H1 (cell line): ENCODE measurements around the gene ZNF629. TPM values are rescaled to one million over a fixed set of nuclear protein-coding genes. Genes with fewer than 3 reads are reported as not detected.

Experiments used
- CTCF ChIA-PET: fragments of 300-600 bp; sonication (Branson Sonifier 250); formaldehyde crosslinking; loops from one replicate; lab custom pipeline; 2021; ENCODE audit not compliant: partially characterized antibody; lab: Charles Lee
- POLR2A ChIA-PET: fragments of 300-600 bp; sonication (Branson Sonifier 250); formaldehyde crosslinking; loops from one replicate; lab custom pipeline; 2021; ENCODE audit warnings: inconsistent platforms; ENCODE audit not compliant: partially characterized antibody; lab: Charles Lee
- DNase-seq, 2 experiments: peaks; one replicate each; pipeline versions ENCODE4 v3.0.0 to v3.0.0-alpha.2; 2010 to 2022; ENCODE audit warnings: low spot score in 2 of 2, low read depth in 1 of 2, mixed read lengths in 1 of 2
- FAIRE-seq: peaks from 2 replicates; lab custom pipeline; 2011; peaks lifted over from hg19 to GRCh38; lab: Jason Lieb, UNC
- H2AFZ ChIP-seq: 2 replicates; pipeline ENCODE4 v1.8.1; 2012; ENCODE audit warnings: low read length, inconsistent platforms
- H2AK5ac ChIP-seq: 2 replicates; pipeline ENCODE4 v1.6.1; 2013; ENCODE audit warnings: low read depth, low read length
- H2BK120ac ChIP-seq: replicated peaks from 2 replicates; pipeline ENCODE3; 2013; ENCODE audit warnings: low read depth, low read length, inconsistent platforms
- H2BK12ac ChIP-seq: 2 replicates; pipeline ENCODE4 v1.6.1; 2013; ENCODE audit warnings: low read depth, low read length
- H2BK15ac ChIP-seq: 2 replicates; pipeline ENCODE4 v1.6.1; 2013; ENCODE audit warnings: low read length
- H2BK20ac ChIP-seq: 2 replicates; pipeline ENCODE4 v1.6.1; 2013; ENCODE audit warnings: low read length
- H2BK5ac ChIP-seq: 2 replicates; pipeline ENCODE4 v1.6.1; 2013; ENCODE audit warnings: low read depth, low read length
- H3K14ac ChIP-seq: 2 replicates; pipeline ENCODE4 v1.6.1; 2013; ENCODE audit warnings: inconsistent platforms; ENCODE audit not compliant: insufficient read length
- H3K18ac ChIP-seq: 2 replicates; pipeline ENCODE4 v1.6.1; 2013; ENCODE audit warnings: low read length; ENCODE audit errors: extremely low read depth
- H3K23ac ChIP-seq: 2 replicates; pipeline ENCODE4 v1.6.1; 2013; ENCODE audit warnings: inconsistent platforms; ENCODE audit not compliant: insufficient read length
- H3K23me2 ChIP-seq: 2 replicates; pipeline ENCODE4 v1.6.1; 2013; ENCODE audit warnings: low read depth, low read length
- H3K27ac ChIP-seq: 2 replicates; pipeline ENCODE4 v1.6.1; 2011; ENCODE audit warnings: low read depth, low read length, inconsistent platforms
- H3K27me3 ChIP-seq, 4 experiments: replicated peaks in 1 of 4; 1 replicate in 1 of 4; 2 replicates in 3 of 4; pipeline versions ENCODE4 v1.6.1 to v1.8.1; 2011 to 2013; ENCODE audit warnings: low read length in 3 of 4, mild to moderate bottlenecking in 3 of 4, inconsistent platforms in 2 of 4, mixed read lengths in 2 of 4, moderate library complexity in 1 of 4; ENCODE audit not compliant: control insufficient read depth in 3 of 4, insufficient read depth in 3 of 4; ENCODE audit errors: extremely low read depth in 1 of 4
- H3K36me3 ChIP-seq, 4 experiments: 2 replicates each; pipeline versions ENCODE4 v1.6.1 to v1.8.1; 2011 to 2013; ENCODE audit warnings: mild to moderate bottlenecking in 4 of 4, low read length in 3 of 4, moderate library complexity in 2 of 4, control low read depth in 1 of 4, inconsistent platforms in 1 of 4; ENCODE audit not compliant: insufficient read depth in 4 of 4, control insufficient read depth in 2 of 4
- H3K4ac ChIP-seq: replicated peaks from 2 replicates; pipeline ENCODE3; 2013; ENCODE audit warnings: low read length, low read depth, mixed read lengths, inconsistent platforms; ENCODE audit not compliant: insufficient read length
- H3K4me1 ChIP-seq, 4 experiments: replicated peaks in 1 of 4; 1 replicate in 1 of 4; 2 replicates in 3 of 4; pipeline versions ENCODE4 v1.6.1 to v1.8.1; 2011 to 2013; ENCODE audit warnings: low read length in 3 of 4, inconsistent platforms in 2 of 4, mixed read lengths in 1 of 4; ENCODE audit not compliant: insufficient read depth in 4 of 4, control insufficient read depth in 3 of 4
- H3K4me2 ChIP-seq, 2 experiments: 2 replicates each; pipeline versions ENCODE4 v1.6.1 to v1.8.1; 2011 to 2013; ENCODE audit warnings: low read depth in 2 of 2, low read length in 2 of 2, control low read depth in 1 of 2, inconsistent platforms in 1 of 2, mild to moderate bottlenecking in 1 of 2; ENCODE audit not compliant: insufficient read depth in 1 of 2
- H3K4me3 ChIP-seq, 4 experiments: fragments of 200-600, 300-600 bp in 1 of 4; sonication (generic), shearing (Covaris generic), sonication (Bioruptor Twin) in 1 of 4; 2 replicates each; pipeline versions ENCODE4 v1.5.1 to v1.8.1; 2011 to 2016; ENCODE audit warnings: low read length in 4 of 4, low read depth in 3 of 4, control low read depth in 2 of 4, inconsistent platforms in 2 of 4, mild to moderate bottlenecking in 2 of 4, mixed read lengths in 1 of 4, moderate library complexity in 1 of 4; ENCODE audit not compliant: insufficient read depth in 2 of 4; ENCODE audit errors: extremely low read depth in 1 of 4
- H3K56ac ChIP-seq: replicated peaks from 2 replicates; pipeline ENCODE3; 2013; ENCODE audit warnings: low read depth, mild to moderate bottlenecking, mixed read lengths, low read length, inconsistent platforms; ENCODE audit not compliant: insufficient read length
- H3K79me1 ChIP-seq: 2 replicates; pipeline ENCODE4 v1.6.1; 2013; ENCODE audit warnings: low read depth, low read length, control low read depth
- H3K79me2 ChIP-seq, 2 experiments: 2 replicates each; pipeline versions ENCODE4 v1.6.1 to v1.8.1; 2012 to 2013; ENCODE audit warnings: low read length in 2 of 2, mild to moderate bottlenecking in 2 of 2, inconsistent platforms in 1 of 2; ENCODE audit not compliant: insufficient read depth in 2 of 2, control insufficient read depth in 1 of 2
- H3K9ac ChIP-seq, 4 experiments: replicated peaks in 1 of 4; 1 replicate in 1 of 4; 2 replicates in 3 of 4; pipeline versions ENCODE4 v1.6.1 to v1.8.1; 2011 to 2013; ENCODE audit warnings: low read depth in 3 of 4, low read length in 3 of 4, control low read depth in 2 of 4, mild to moderate bottlenecking in 2 of 4, moderate library complexity in 2 of 4, inconsistent platforms in 1 of 4; ENCODE audit errors: extremely low read depth in 1 of 4
- H3K9me3 ChIP-seq, 2 experiments: 2 replicates each; pipeline versions ENCODE4 v1.6.1 to v1.8.1; 2012 to 2013; ENCODE audit warnings: mild to moderate bottlenecking in 2 of 2, moderate library complexity in 2 of 2, control low read depth in 1 of 2, inconsistent platforms in 1 of 2, low read depth in 1 of 2, low read length in 1 of 2, mixed read lengths in 1 of 2; ENCODE audit not compliant: insufficient read depth in 2 of 2
- H4K20me1 ChIP-seq, 2 experiments: replicated peaks in 1 of 2; 2 replicates each; pipeline versions ENCODE3 to v1.8.1; 2011 to 2013; ENCODE audit warnings: inconsistent platforms in 2 of 2, low read length in 2 of 2, mild to moderate bottlenecking in 1 of 2; ENCODE audit not compliant: insufficient read depth in 2 of 2, control insufficient read depth in 1 of 2
- H4K5ac ChIP-seq: 2 replicates; pipeline ENCODE4 v1.6.1; 2013; ENCODE audit warnings: low read length, low read depth, mixed read lengths, inconsistent platforms; ENCODE audit not compliant: insufficient read length
- H4K8ac ChIP-seq: 2 replicates; pipeline ENCODE4 v1.8.0; 2013; ENCODE audit warnings: mild to moderate bottlenecking, moderate library complexity, low read length, inconsistent platforms; ENCODE audit not compliant: insufficient read depth; ENCODE audit errors: extremely low read depth
- H4K91ac ChIP-seq: replicated peaks from 2 replicates; pipeline ENCODE3; 2013; ENCODE audit warnings: low read length, mixed read lengths, inconsistent platforms; ENCODE audit not compliant: insufficient read length
- CTBP2 ChIP-seq: IDR thresholded peaks from 2 replicates; pipeline ENCODE4 v1.7.0; 2011; ENCODE audit warnings: borderline replicate concordance, mild to moderate bottlenecking, moderate library complexity, mixed read lengths, low read length; ENCODE audit not compliant: insufficient read depth, insufficient read length
- RNF2 ChIP-seq: fragments of 200-900, 300-1000 bp; sonication (generic); IDR thresholded peaks from 2 replicates; pipeline ENCODE4 v1.7.1; 2016; ENCODE audit warnings: borderline replicate concordance, low read depth, mild to moderate bottlenecking, antibody characterized with exemption, low read length; ENCODE audit not compliant: poor library complexity, severe bottlenecking; ENCODE audit errors: missing control alignments
- WGBS, 2 experiments: shearing (Covaris generic) in 1 of 2; methylation state at CpG; one replicate each; pipeline versions ENCODE4 v1.1.6 to v1.1.7; 2013 to 2015; ENCODE audit warnings: low lambda C conversion rate in 2 of 2, mixed read lengths in 2 of 2, inconsistent platforms in 1 of 2, low coverage in 1 of 2, missing lambda C conversion rate in 1 of 2; ENCODE audit not compliant: insufficient replicate concordance in 2 of 2, insufficient coverage in 1 of 2, insufficient read length in 1 of 2; ENCODE audit errors: extremely low coverage in 1 of 2, missing lambda C conversion rate in 1 of 2; 5-methylcytosine and 5-hydroxymethylcytosine counted together
- polyA plus RNA-seq, 7 experiments: library from polyadenylated mRNA; depleted of rRNA in 3 of 7; stranded (reverse) in 5 of 7; unstranded in 2 of 7; fragments of >200 nt in 5 of 7; fragments of 200-250 nt in 2 of 7; gene quantifications; 1 replicate in 5 of 7; 2 replicates in 1 of 7; 4 replicates in 1 of 7; pipeline versions ENCODE4 v1.2.1 to v1.2.3, GENCODE V29; 2011 to 2013; ENCODE audit warnings: missing spikeins in 2 of 7, mixed read lengths in 2 of 7
- total RNA-seq: library from RNA; stranded (reverse); fragmentation: NEBNext Ultra II Directional; extraction: Animal tissue kit (Norgen Biotek cat#: 25700); gene quantifications from 2 replicates; pipeline ENCODE4 v1.2.1, GENCODE V29; 2021

ZNF629 gene
- total and polyA plus RNA-seq, 2 of the 8 experiments (the other 6 are each of a cell fraction or from before 2014, with no cell fraction given), result 11.0 to 19.5 TPM

- POLR2A ChIA-PET, result interaction anchor here (0.8 to 2.7 kb wide), 11 partner anchors 8 to 94 kb away, joined by 3 to 14 read pairs (median 4); no protein-coding TSS in a partner anchor
Measured at GRCh38 chr16:30782486-30783279, 4.3 kb downstream of the ZNF629 start.

More at GRCh38 chr16:30782486-30783279, 4.3 kb downstream of the ZNF629 start:
- Histone ChIP-seq H3K79me1 (peaks cover 9% of the 10 kb centered on the region), H3K27me3 (no peaks in the 10 kb centered on the region; a peak in 1 of 7 replicates), H3K14ac (no peak overlapping the region), H3K9ac (no peak overlapping the region; a peak in 1 of 7 replicates), H3K9me3 (no peaks in the 10 kb centered on the region), H3K4me2 (no peak overlapping the region), H3K79me2 (peaks cover 0 to 17% of the 10 kb centered on the region in 2 experiments; a peak in 2 of 4 replicates), H2AFZ (no peak overlapping the region), H4K8ac (no peak overlapping the region; the same call in 1 of the 2 replicates), H2BK12ac (no peak overlapping the region), H3K23ac (no peak overlapping the region), H3K23me2 (peaks cover 9% of the 10 kb centered on the region; the same call in 1 of the 2 replicates), H3K18ac (no peak overlapping the region), H4K20me1 (peaks cover 0 to 3% of the 10 kb centered on the region in 2 experiments), H4K5ac (no peak overlapping the region), H3K4me3 (no peak overlapping the region), H3K4me1 (peaks cover 0 to 14% (median 0%) of the 10 kb centered on the region in 4 experiments; a peak in 3 of 7 replicates), H4K91ac (no peak overlapping the region), H3K36me3 (peaks cover 11 to 25% (median 17%) of the 10 kb centered on the region in 4 experiments; a peak in 6 of 8 replicates), H2BK120ac (no peak overlapping the region), H3K27ac (no peak overlapping the region), H2BK15ac (no peak overlapping the region), H2AK5ac (no peak overlapping the region), H2BK5ac (no peak overlapping the region), H2BK20ac (no peak overlapping the region), H3K4ac (no peak overlapping the region), H3K56ac (no peak overlapping the region)
- CTCF ChIA-PET, result interaction anchor here (0.5 to 2.7 kb wide), 12 partner anchors 12 to 158 kb away, joined by 3 to 17 read pairs (median 3); no protein-coding TSS in a partner anchor
- no peak for TF ChIP-seq RNF2
- no peak for TF ChIP-seq CTBP2
- 95% methylated on average over 60 of the region's 63 CpGs; no CpG with 5 or more reads in 1 of the 2 experiments for WGBS, 2 experiments
- DNase-seq (no peak), FAIRE-seq (no peak)
